ENCODE data around the gene OR13J1. TPM values are rescaled to one million over a fixed set of nuclear protein-coding genes. Genes with fewer than 3 reads are reported as not detected.

Gene OR13J1
- total and polyA plus RNA-seq, 4 experiments from 2014 or later, result not detected

DNA sequence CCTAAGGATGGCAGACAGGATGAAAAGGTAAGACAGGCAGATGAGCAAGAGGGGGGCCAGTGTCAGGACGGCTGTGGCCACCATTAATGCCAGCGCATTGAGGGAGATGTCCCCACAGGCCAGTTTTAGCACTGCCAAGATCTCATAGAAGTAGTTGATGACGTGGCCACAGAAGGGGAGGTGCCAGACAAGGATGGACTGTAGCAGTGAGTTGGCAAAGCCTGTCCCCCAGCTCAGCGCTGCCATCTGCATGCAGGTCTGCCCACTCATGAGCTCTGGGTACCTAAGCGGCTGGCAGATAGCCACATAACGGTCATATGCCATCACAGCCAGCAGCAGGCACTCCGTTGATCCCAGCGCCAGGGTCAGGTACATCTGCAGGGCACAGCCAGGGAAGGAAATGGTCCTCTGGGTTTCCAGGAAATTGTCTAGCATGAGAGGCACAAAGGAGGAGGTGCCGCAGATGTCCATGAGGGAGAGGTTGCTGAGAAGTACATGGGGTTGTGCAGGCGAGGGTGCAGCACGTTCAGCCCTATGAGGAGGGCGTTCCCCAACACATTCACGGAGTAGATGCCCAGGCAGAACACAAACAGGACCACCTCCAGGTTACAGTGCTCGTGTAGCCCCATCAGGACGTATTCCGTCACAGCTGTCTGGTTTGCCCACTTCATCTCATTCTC, 10.8 kb downstream of the OR13J1 start:
- CTCF ChIA-PET (ENCODE audit: partially characterized antibody), result interaction anchor here (0.7 to 1.4 kb wide), 3 partner anchors 23 to 69 kb away, joined by 3 to 5 read pairs (median 3); no protein-coding TSS in a partner anchor
- peak overlapping the region in 2 of 7 donors; percentile 1 to 31 for H3K27ac Mint-ChIP-seq

DNA sequence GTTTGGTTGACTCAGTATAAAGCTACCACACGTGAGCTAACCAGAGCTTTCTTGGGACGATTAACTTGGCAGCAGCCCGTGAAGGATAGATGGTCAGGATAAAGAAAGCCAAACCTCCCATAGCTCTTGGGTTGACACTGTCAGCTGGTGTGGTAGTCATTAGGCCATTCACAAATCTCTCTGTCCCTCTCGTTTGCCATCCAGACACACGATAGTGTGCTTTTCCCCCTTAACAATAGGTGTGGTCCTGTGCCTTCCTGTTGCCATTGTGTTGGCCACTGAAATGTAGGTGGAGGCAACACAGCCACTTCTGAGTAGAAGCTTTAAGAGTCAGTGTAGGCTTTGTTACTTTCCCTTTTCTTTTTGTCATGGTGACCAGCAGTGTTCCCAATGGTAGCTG, 11.7 kb downstream of the OR13J1 start:
- Mint-ChIP-seq H3K4me3 (no peak overlapping the region), H3K36me3 (no peaks in the 10 kb centered on the region), H3K27ac (no peak overlapping the region), H3K4me1 (peaks cover 0 to 3% (median 1%) of the 10 kb centered on the region in 4 donors), H3K9me3 (peaks cover 0 to 2% (median 0%) of the 10 kb centered on the region in 8 donors), H3K27me3 (peaks cover 10 to 14% of the 10 kb centered on the region in 2 donors)
- POLR2A ChIA-PET (ENCODE audit: partially characterized antibody), result no interaction called here
- H3K36me3 ChIP-seq (ENCODE audit: insufficient read depth, low read length), result no peaks in the 10 kb centered on the region
- CTCF ChIA-PET (ENCODE audit: partially characterized antibody), result interaction anchor here (0.9 to 1.4 kb wide), 4 partner anchors 24 to 83 kb away, joined by 3 to 5 read pairs (median 3); no protein-coding TSS in a partner anchor
- no peaks in the 10 kb centered on the region for H3K4me1 ChIP-seq (ENCODE audit: insufficient read depth, low read length)
- intact Hi-C loops (cut with micrococcal nuclease), result no loop called here
- DNase-seq, result no peak
- H3K27ac ChIP-seq (ENCODE audit: low read depth, low read length), result no peak overlapping the region
- H3K27me3 ChIP-seq (ENCODE audit: insufficient read depth, low read length), result no peaks in the 10 kb centered on the region
- no peak overlapping the region for H3K4me3 ChIP-seq (ENCODE audit: low read length in 2 of 2)
- H3K9me3 ChIP-seq (ENCODE audit: control insufficient read depth in 1 of 2, low read length in 2 of 2), result no peaks in the 10 kb centered on the region

More for the DNA sequence above, 10.8 kb downstream of the OR13J1 start:
- Histone ChIP-seq H3K4me3 (ENCODE audit: low read length in 2 of 2) (no peak overlapping the region), H3K27me3 (ENCODE audit: insufficient read depth, low read length) (peaks cover 3% of the 10 kb centered on the region), H3K9me3 (ENCODE audit: control insufficient read depth in 1 of 2, low read length in 2 of 2) (no peaks in the 10 kb centered on the region), H3K4me1 (ENCODE audit: insufficient read depth, low read length) (no peaks in the 10 kb centered on the region), H3K36me3 (ENCODE audit: insufficient read depth, low read length) (no peaks in the 10 kb centered on the region), H3K27ac (ENCODE audit: low read depth, low read length) (no peak overlapping the region)
- Mint-ChIP-seq H3K4me3 (peak overlapping the region in 1 of 8 donors; percentile 32), H3K36me3 (no peaks in the 10 kb centered on the region), H3K4me1 (peaks cover 0 to 3% (median 1%) of the 10 kb centered on the region in 4 donors), H3K9me3 (peaks cover 0 to 2% (median 0%) of the 10 kb centered on the region in 8 donors), H3K27me3 (peaks cover 12 to 16% of the 10 kb centered on the region in 2 donors)
- POLR2A ChIA-PET (ENCODE audit: partially characterized antibody), result no interaction called here
- intact Hi-C loops (cut with micrococcal nuclease), result no loop called here
- DNase-seq, result no peak

DNA sequence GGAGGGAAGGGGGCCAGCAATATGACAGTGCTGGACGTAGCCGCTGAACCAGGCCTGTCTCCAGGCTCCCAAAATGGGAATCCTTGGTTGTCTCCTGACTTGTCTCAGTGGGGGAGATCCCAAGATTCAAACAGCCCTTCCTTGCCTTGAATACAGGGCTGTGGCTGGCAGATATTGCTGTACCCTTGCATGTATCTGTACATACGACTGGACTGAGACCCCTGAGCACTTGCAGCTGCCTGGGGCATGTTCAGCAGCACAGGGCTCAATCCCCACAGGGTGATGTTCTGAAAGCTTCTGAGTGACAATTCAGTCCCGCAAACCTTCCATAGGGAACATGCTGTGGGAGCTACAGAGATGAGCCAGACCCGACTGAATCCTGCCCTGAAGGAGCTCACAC, 13.3 kb downstream of the OR13J1 start:
- H3K27ac Mint-ChIP-seq, result peak overlapping the region in 2 of 7 donors; percentile 12 to 22
- no peak for DNase-seq
- Histone ChIP-seq H3K4me1 (ENCODE audit: insufficient read depth, low read length) (no peaks in the 10 kb centered on the region), H3K27ac (ENCODE audit: low read depth, low read length) (no peak overlapping the region), H3K27me3 (ENCODE audit: insufficient read depth, low read length) (no peaks in the 10 kb centered on the region), H3K4me3 (ENCODE audit: low read length in 2 of 2) (no peak overlapping the region), H3K9me3 (ENCODE audit: control insufficient read depth in 1 of 2, low read length in 2 of 2) (no peaks in the 10 kb centered on the region), H3K36me3 (ENCODE audit: insufficient read depth, low read length) (no peaks in the 10 kb centered on the region)
- peaks cover 0 to 2% (median 0%) of the 10 kb centered on the region in 8 donors for H3K9me3 Mint-ChIP-seq
- no peak overlapping the region for H3K4me3 Mint-ChIP-seq
- ChIA-PET POLR2A (ENCODE audit: partially characterized antibody) (interaction anchor here (0.6 to 1.0 kb wide), 2 partner anchors 11 to 125 kb away, joined by 3 read pairs; partner anchors contain the start of genes CREB3 and TLN1), CTCF (ENCODE audit: partially characterized antibody) (interaction anchor here (1.0 to 1.6 kb wide), 5 partner anchors 9 to 31 kb away, joined by 3 to 5 read pairs (median 3); no protein-coding TSS in a partner anchor)
- intact Hi-C loops (cut with micrococcal nuclease), result no loop called here
- H3K27me3 Mint-ChIP-seq, result peaks cover 8 to 10% of the 10 kb centered on the region in 2 donors
- H3K36me3 Mint-ChIP-seq, result no peaks in the 10 kb centered on the region
- H3K4me1 Mint-ChIP-seq, result peaks cover 0 to 3% (median 1%) of the 10 kb centered on the region in 4 donors

DNA sequence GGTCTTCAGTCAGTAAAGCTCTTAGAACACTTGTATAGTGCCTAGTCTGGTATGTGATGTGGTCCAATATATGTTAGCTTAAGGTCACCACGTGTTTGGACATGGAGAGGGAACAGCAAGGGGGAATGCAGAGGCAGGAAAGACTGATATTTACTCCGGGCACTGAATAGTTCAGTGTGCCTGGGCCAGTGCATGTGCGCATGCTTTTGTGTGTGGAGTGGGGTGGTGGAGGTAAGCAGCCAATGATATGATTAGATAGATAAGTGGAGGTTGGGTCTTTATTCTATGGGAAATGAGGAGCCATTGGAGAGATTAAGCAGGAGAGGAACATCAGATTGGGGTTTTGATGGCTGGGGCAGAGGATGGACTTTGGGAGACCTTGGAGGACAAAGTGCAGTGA, 14.0 kb downstream of the OR13J1 start:
- Mint-ChIP-seq H3K9me3 (peaks cover 0 to 2% (median 0%) of the 10 kb centered on the region in 8 donors), H3K4me3 (no peak overlapping the region), H3K27ac (peak overlapping the region in 2 of 7 donors; percentile 52 to 76), H3K36me3 (no peaks in the 10 kb centered on the region), H3K4me1 (peaks cover 0 to 3% (median 1%) of the 10 kb centered on the region in 4 donors), H3K27me3 (peaks cover 6 to 8% of the 10 kb centered on the region in 2 donors)
- no peak overlapping the region for H3K27ac ChIP-seq (ENCODE audit: low read depth, low read length)
- POLR2A ChIA-PET (ENCODE audit: partially characterized antibody), result interaction anchor here (1.0 kb wide), 1 partner anchor 11 kb away, joined by 3 read pairs; no protein-coding TSS in a partner anchor
- H3K4me1 ChIP-seq (ENCODE audit: insufficient read depth, low read length), result no peaks in the 10 kb centered on the region
- no peaks in the 10 kb centered on the region for H3K9me3 ChIP-seq (ENCODE audit: control insufficient read depth in 1 of 2, low read length in 2 of 2)
- intact Hi-C loops (cut with micrococcal nuclease), result no loop called here
- no peak overlapping the region for H3K4me3 ChIP-seq (ENCODE audit: low read length in 2 of 2)
- CTCF ChIA-PET (ENCODE audit: partially characterized antibody), result interaction anchor here (1.0 to 1.6 kb wide), 3 partner anchors 9 to 31 kb away, joined by 3 to 5 read pairs (median 3); no protein-coding TSS in a partner anchor
- H3K27me3 ChIP-seq (ENCODE audit: insufficient read depth, low read length), result no peaks in the 10 kb centered on the region
- no peak for DNase-seq
- H3K36me3 ChIP-seq (ENCODE audit: insufficient read depth, low read length), result no peaks in the 10 kb centered on the region

DNA sequence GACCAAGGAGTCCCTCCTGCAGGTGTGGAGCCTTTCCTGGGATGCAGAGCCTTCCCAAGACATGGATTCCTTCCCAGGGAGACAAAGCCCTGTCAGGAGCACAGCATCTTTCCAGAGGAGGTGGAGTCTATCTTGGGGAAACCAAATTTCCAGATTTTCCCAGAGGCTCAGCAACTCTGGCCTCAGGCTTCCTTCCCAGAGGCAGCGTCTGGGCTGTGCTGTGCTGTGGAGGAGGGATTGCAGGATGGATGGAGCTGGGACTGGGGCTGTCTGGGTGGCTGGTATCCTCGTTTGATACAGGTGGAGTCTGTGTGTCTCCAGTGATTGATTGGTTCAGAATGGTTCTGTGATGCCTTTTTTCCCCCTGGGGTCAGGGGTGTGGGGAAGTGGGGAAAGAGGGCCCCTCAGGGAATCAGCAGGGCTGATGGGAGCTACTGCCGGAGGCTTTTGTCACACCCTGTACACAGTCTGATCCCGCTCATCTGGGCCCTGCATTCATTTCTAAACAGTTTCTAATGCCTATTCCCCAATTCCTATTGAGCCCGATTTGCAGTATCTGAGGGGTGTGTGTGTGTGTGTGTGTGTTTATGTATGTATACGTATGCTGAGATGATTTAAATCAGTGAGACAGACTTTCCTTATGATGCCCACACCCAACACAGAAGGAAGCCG, 16.0 kb downstream of the OR13J1 start:
- Mint-ChIP-seq H3K27ac (no peak overlapping the region), H3K36me3 (no peaks in the 10 kb centered on the region), H3K9me3 (peaks cover 0 to 2% (median 0%) of the 10 kb centered on the region in 8 donors), H3K4me1 (peaks cover 0 to 3% (median 1%) of the 10 kb centered on the region in 4 donors), H3K4me3 (no peak overlapping the region), H3K27me3 (peaks cover 3% of the 10 kb centered on the region in 2 donors)
- H3K4me1 ChIP-seq (ENCODE audit: insufficient read depth, low read length), result no peaks in the 10 kb centered on the region
- CTCF ChIA-PET (ENCODE audit: partially characterized antibody), result no interaction called here
- H3K27ac ChIP-seq (ENCODE audit: low read depth, low read length), result no peak overlapping the region
- no peaks in the 10 kb centered on the region for H3K9me3 ChIP-seq (ENCODE audit: control insufficient read depth in 1 of 2, low read length in 2 of 2)
- no peaks in the 10 kb centered on the region for H3K36me3 ChIP-seq (ENCODE audit: insufficient read depth, low read length)
- intact Hi-C loops (cut with micrococcal nuclease), result no loop called here
- DNase-seq, result no peak
- no peaks in the 10 kb centered on the region for H3K27me3 ChIP-seq (ENCODE audit: insufficient read depth, low read length)
- no peak overlapping the region for H3K4me3 ChIP-seq (ENCODE audit: low read length in 2 of 2)
- POLR2A ChIA-PET (ENCODE audit: partially characterized antibody), result no interaction called here

DNA sequence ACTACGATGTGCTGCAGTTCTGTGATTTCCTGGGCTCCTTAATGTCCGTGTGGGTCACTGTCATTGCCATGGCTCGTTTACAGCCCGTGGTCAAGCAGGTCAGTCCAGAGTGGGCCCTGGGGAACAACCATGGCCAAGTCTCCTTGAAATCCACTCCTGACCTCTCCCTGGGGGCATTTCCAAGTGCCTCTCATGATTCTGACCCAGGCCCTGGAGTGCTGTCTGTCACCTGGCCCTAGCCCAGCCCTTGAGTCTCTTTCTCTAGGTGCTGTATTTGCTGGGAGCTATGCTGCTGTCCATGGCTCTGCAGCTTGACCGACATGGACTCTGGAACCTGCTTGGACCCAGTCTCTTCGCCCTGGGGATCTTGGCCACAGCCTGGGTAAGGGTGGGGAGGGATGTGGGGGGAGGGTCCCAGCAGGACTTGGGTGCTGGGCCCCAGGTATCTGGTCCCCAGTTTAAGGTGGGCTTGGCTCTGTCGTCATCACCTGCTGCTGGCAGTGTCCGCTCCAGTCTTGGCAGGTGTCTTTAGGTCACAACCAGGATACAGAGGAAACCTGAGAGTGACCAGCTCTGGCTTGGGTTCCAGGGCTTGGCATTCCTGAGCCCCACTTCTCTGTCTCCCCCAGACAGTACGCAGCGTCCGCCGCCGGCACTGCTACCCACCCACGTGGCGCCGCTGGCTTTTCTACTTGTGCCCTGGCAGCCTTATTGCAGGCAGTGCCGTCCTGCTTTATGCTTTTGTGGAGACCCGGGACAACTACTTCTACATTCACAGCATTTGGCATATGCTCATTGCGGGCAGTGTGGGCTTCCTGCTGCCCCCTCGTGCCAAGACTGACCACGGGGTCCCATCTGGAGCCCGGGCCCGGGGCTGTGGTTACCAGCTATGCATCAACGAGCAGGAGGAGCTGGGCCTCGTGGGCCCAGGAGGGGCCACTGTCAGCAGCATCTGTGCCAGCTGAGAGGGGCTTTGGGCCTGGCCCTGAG, 17.0 kb downstream of the OR13J1 start:
- Histone ChIP-seq H3K27ac (ENCODE audit: low read depth, low read length) (no peak overlapping the region), H3K4me1 (ENCODE audit: insufficient read depth, low read length) (no peaks in the 10 kb centered on the region), H3K36me3 (ENCODE audit: insufficient read depth, low read length) (no peaks in the 10 kb centered on the region), H3K4me3 (ENCODE audit: low read length in 2 of 2) (no peak overlapping the region), H3K27me3 (ENCODE audit: insufficient read depth, low read length) (no peaks in the 10 kb centered on the region), H3K9me3 (ENCODE audit: control insufficient read depth in 1 of 2, low read length in 2 of 2) (no peaks in the 10 kb centered on the region)
- Mint-ChIP-seq H3K4me3 (no peak overlapping the region), H3K27me3 (peaks cover 3% of the 10 kb centered on the region in 2 donors), H3K9me3 (no peaks in the 10 kb centered on the region), H3K27ac (peak overlapping the region in 1 of 7 donors; percentile 13), H3K36me3 (peaks cover 0 to 2% of the 10 kb centered on the region in 2 donors), H3K4me1 (peaks cover 0 to 2% (median 0%) of the 10 kb centered on the region in 4 donors)
- DNase-seq, result no peak
- intact Hi-C loops (cut with micrococcal nuclease), result no loop called here
- POLR2A ChIA-PET (ENCODE audit: partially characterized antibody), result no interaction called here
- CTCF ChIA-PET (ENCODE audit: partially characterized antibody), result no interaction called here

Measured in CD4-positive, alpha-beta memory T cell (primary cell).